Neural progenitor cell (in vitro differentiated cells): Measurements from ENCODE around the gene DHX40. TPM values are rescaled to one million over a fixed set of nuclear protein-coding genes. Genes with fewer than 3 reads are reported as not detected.

Source experiments
- DNase-seq: peaks from one replicate; pipeline ENCODE4 v3.0.0-alpha.2; 2016; ENCODE audit warnings: low spot score
- H2AFZ ChIP-seq: fragments of 200-600 bp; sonication (generic); replicated peaks from 2 replicates; pipeline ENCODE4 v1.6.1; 2016; ENCODE audit warnings: antibody characterized with exemption
- H3F3A ChIP-seq: fragments of 200-600 bp; sonication (generic); 2 replicates; pipeline ENCODE4 v1.6.1; 2016; ENCODE audit warnings: antibody characterized with exemption, low read depth
- H3K27ac ChIP-seq: fragments of 200-600 bp; sonication (generic); 2 replicates; pipeline ENCODE4 v1.5.1; 2016; ENCODE audit warnings: mild to moderate bottlenecking
- H3K27me3 ChIP-seq: fragments of 200-600 bp; sonication (generic); 2 replicates; pipeline ENCODE4 v1.6.1; 2016; ENCODE audit warnings: mild to moderate bottlenecking, moderate library complexity
- H3K36me3 ChIP-seq: fragments of 200-600 bp; sonication (generic); 2 replicates; pipeline ENCODE4 v1.5.1; 2016
- H3K4me1 ChIP-seq: fragments of 200-600 bp; sonication (generic); 2 replicates; pipeline ENCODE4 v1.6.1; 2016; ENCODE audit warnings: mixed run types
- H3K4me2 ChIP-seq: fragments of 200-600 bp; sonication (generic); 2 replicates; pipeline ENCODE4 v1.6.1; 2016
- H3K4me3 ChIP-seq: fragments of 200-600 bp; sonication (generic); 2 replicates; pipeline ENCODE4 v1.5.1; 2016
- H3K79me2 ChIP-seq: fragments of 200-600 bp; sonication (generic); 2 replicates; pipeline ENCODE4 v1.6.1; 2016; ENCODE audit warnings: low read depth
- H3K9ac ChIP-seq: fragments of 200-600 bp; sonication (generic); 2 replicates; pipeline ENCODE4 v1.6.1; 2016
- H3K9me3 ChIP-seq: fragments of 200-600 bp; sonication (generic); 2 replicates; pipeline ENCODE4 v1.5.1; 2016; ENCODE audit warnings: low read depth
- H4K20me1 ChIP-seq: fragments of 200-600 bp; sonication (generic); 2 replicates; pipeline ENCODE4 v1.6.1; 2016; ENCODE audit warnings: low read depth
- H3K27ac Mint-ChIP-seq: 3 replicates; pipeline ENCODE4 v1.8.0; 2021; ENCODE audit warnings: mixed read lengths
- H3K27me3 Mint-ChIP-seq: 2 replicates; pipeline ENCODE4 v1.8.0; 2022; ENCODE audit warnings: low read depth, mild to moderate bottlenecking, inconsistent platforms, moderate library complexity, mixed read lengths; ENCODE audit not compliant: insufficient read depth
- H3K36me3 Mint-ChIP-seq: 3 replicates; pipeline ENCODE4 v1.8.0; 2021; ENCODE audit warnings: mixed read lengths
- H3K4me1 Mint-ChIP-seq: 3 replicates; pipeline ENCODE4 v1.8.0; 2021; ENCODE audit warnings: mixed read lengths
- H3K4me3 Mint-ChIP-seq: 3 replicates; pipeline ENCODE4 v1.8.0; 2021; ENCODE audit warnings: mild to moderate bottlenecking, moderate library complexity, mixed read lengths
- H3K9me3 Mint-ChIP-seq: 3 replicates; pipeline ENCODE4 v1.8.0; 2020; ENCODE audit warnings: mixed read lengths
- CTCF ChIP-seq: fragments of 200-600 bp; sonication (generic); IDR thresholded peaks from 2 replicates; pipeline ENCODE4 v1.5.1; 2017; ENCODE audit warnings: antibody characterized with exemption, mild to moderate bottlenecking
- EZH2 ChIP-seq: fragments of 200-600 bp; sonication (generic); IDR thresholded peaks from 2 replicates; pipeline ENCODE4 v1.6.1; 2017; ENCODE audit warnings: antibody characterized with exemption, mild to moderate bottlenecking, moderate library complexity
- EZH2phosphoT487 ChIP-seq: fragments of 200-600 bp; sonication (generic); IDR thresholded peaks from 2 replicates; pipeline ENCODE4 v1.6.1; 2017; ENCODE audit warnings: antibody characterized with exemption
- total RNA-seq: library from RNA; depleted of rRNA; stranded (reverse); fragments of >200 nt; gene quantifications from 2 replicates; pipeline ENCODE4 v1.2.3, GENCODE V29; 2015; ENCODE audit warnings: low replicate concordance

The DHX40 gene
- total RNA-seq, 1 donor from 2014 or later, result 108 TPM

DNA sequence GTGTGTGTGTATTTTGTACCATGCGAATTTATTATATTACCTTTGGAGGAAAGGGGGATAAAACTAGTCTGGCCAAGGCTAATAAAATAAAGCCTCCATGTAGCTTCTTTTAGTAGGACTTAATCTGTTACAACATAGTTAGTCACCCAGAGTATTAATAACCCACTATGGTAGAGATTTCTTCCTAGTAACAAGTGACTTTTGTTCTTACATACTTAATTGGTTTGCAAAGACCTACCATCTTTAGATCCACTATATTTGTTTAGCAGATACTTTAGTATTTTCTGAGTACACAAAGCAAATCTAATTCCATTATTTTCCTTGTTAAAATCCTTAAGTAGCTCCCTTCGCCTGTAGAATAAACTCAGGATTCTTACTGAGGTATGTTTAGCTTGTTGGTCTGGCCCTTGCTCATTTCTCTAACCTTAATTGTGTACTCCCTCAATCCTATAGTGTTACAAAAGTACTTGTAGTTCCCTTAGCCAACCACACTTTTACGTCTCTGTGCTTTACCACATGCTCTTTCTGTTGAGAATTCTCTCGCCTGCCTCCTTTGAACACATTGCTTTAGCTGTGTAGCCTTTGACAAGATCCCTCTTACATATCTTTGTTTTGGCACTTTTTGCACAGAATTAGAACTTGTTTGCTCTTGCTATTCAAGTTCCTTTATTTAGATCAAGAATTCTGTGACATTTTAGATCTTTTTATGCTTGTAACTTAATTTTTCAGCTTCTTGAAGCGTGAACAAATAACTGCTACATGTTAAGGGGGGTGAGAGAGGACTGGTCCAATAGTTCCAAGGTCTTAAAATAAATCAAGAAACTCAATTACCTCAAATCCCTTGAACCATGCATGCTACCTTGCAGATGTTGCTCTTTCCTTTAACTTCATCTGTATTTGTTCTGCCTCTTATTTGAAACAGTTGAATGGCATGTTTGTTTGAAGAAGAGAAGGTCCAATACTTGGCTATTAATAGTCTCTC is 78.0 kb downstream of the DHX40 start:
- Histone ChIP-seq H3K79me2 (peaks cover 92% of the 10 kb centered on the region), H4K20me1 (peaks cover 42% of the 10 kb centered on the region), H3K4me3 (no peak overlapping the region), H3K4me2 (no peak overlapping the region), H3K27ac (no peak overlapping the region), H3K27me3 (no peaks in the 10 kb centered on the region), H3F3A (no peaks in the 10 kb centered on the region), H3K36me3 (peaks cover 4% of the 10 kb centered on the region), H2AFZ (no peak overlapping the region), H3K4me1 (peaks cover 10% of the 10 kb centered on the region), H3K9ac (no peak overlapping the region), H3K9me3 (no peaks in the 10 kb centered on the region)
- Mint-ChIP-seq H3K27me3 (no peaks in the 10 kb centered on the region), H3K4me1 (no peaks in the 10 kb centered on the region), H3K36me3 (peaks cover 14% of the 10 kb centered on the region), H3K9me3 (no peaks in the 10 kb centered on the region), H3K4me3 (no peak overlapping the region), H3K27ac (no peak overlapping the region)
- TF ChIP-seq CTCF (no peak), EZH2phosphoT487 (no peak), EZH2 (no peak)
- no peak for DNase-seq

DNA sequence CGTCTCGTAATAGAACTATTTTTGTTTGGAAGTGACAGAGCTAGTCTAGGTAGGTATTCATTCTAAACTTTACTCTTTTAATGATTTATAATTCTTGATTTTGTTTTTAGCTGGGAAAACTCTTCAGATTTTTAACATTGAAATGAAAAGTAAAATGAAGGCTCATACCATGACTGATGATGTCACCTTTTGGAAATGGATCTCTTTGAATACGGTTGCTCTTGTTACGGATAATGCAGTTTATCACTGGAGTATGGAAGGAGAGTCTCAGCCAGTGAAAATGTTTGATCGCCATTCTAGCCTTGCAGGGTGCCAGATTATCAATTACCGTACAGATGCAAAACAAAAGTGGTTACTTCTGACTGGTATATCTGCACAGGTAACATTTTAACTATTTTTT is 81.9 kb downstream of the DHX40 start:
- no peaks in the 10 kb centered on the region for H3K4me1 Mint-ChIP-seq
- Histone ChIP-seq H3K9me3 (no peaks in the 10 kb centered on the region), H3K27ac (no peak overlapping the region), H3K4me1 (peaks cover 10% of the 10 kb centered on the region), H3K4me3 (no peak overlapping the region), H3K36me3 (peaks cover 28% of the 10 kb centered on the region), H3F3A (no peaks in the 10 kb centered on the region), H3K4me2 (no peak overlapping the region), H2AFZ (no peak overlapping the region), H3K9ac (no peak overlapping the region), H4K20me1 (peaks cover 14% of the 10 kb centered on the region), H3K79me2 (peaks cover 63% of the 10 kb centered on the region), H3K27me3 (no peaks in the 10 kb centered on the region)
- no peaks in the 10 kb centered on the region for H3K27me3 Mint-ChIP-seq
- TF ChIP-seq EZH2phosphoT487 (no peak), EZH2 (no peak), CTCF (no peak)
- H3K27ac Mint-ChIP-seq, result no peak overlapping the region
- no peak for DNase-seq
- H3K9me3 Mint-ChIP-seq, result peaks cover 7% of the 10 kb centered on the region
- no peak overlapping the region for H3K4me3 Mint-ChIP-seq
- H3K36me3 Mint-ChIP-seq, result peaks cover 41% of the 10 kb centered on the region

- Histone ChIP-seq H3K27me3 (no peaks in the 10 kb centered on the region), H3K36me3 (peaks cover 28% of the 10 kb centered on the region), H2AFZ (no peak overlapping the region), H3K79me2 (peaks cover 40% of the 10 kb centered on the region), H3K4me3 (no peak overlapping the region), H3K4me2 (no peak overlapping the region), H4K20me1 (peaks cover 5% of the 10 kb centered on the region), H3F3A (no peaks in the 10 kb centered on the region), H3K9me3 (no peaks in the 10 kb centered on the region), H3K27ac (no peak overlapping the region), H3K9ac (no peak overlapping the region), H3K4me1 (peaks cover 10% of the 10 kb centered on the region)
- Mint-ChIP-seq H3K4me1 (no peaks in the 10 kb centered on the region), H3K27me3 (no peaks in the 10 kb centered on the region), H3K9me3 (peaks cover 11% of the 10 kb centered on the region), H3K36me3 (peaks cover 52% of the 10 kb centered on the region), H3K4me3 (no peak overlapping the region), H3K27ac (no peak overlapping the region)
- DNase-seq, result no peak
- TF ChIP-seq CTCF (no peak), EZH2phosphoT487 (no peak), EZH2 (no peak)
These were observed 84.5 kb downstream of the DHX40 start for GRCh38 chr17:59649886-59650285.
